Fibroblast of mammary gland (primary cell): ENCODE measurements around the gene IP6K3.

ENCODE experiments used
- DNase-seq: peaks from one replicate; pipeline ENCODE4 v3.0.0-alpha.2; 2010; ENCODE audit warnings: low read depth
- H3K4me3 ChIP-seq: 2 replicates; pipeline ENCODE4 v1.5.1; 2011; ENCODE audit warnings: low read depth, mild to moderate bottlenecking, low read length, moderate library complexity; ENCODE audit not compliant: control insufficient read depth
- CTCF ChIP-seq: conservative IDR thresholded peaks from 2 replicates; pipeline ENCODE4 v1.5.1; 2011; ENCODE audit warnings: low read depth, low read length, inconsistent platforms; ENCODE audit not compliant: control insufficient read depth, insufficient read depth

The IP6K3 gene

GRCh38 chr6:33688451-33689147 is 58.1 kb downstream of the IP6K3 start:
- H3K4me3 ChIP-seq: no peak overlapping the region
- no peak for TF ChIP-seq CTCF
- no peak for DNase-seq

- TF ChIP-seq CTCF: no peak
- no peak for DNase-seq
- H3K4me3 ChIP-seq: no peak overlapping the region
These were observed 58.7 kb downstream of the IP6K3 start for GRCh38 chr6:33688006-33688405.

- H3K4me3 ChIP-seq: no peak overlapping the region
- TF ChIP-seq CTCF: no peak
- no peak for DNase-seq
These were observed 59.4 kb downstream of the IP6K3 start for GRCh38 chr6:33686981-33687975.

- no peak for TF ChIP-seq CTCF
- no peak overlapping the region for H3K4me3 ChIP-seq
- DNase-seq: no peak
These were observed 60.3 kb downstream of the IP6K3 start for GRCh38 chr6:33686225-33686924.

- H3K4me3 ChIP-seq: no peak overlapping the region
- TF ChIP-seq CTCF: no peak
- no peak for DNase-seq
These were observed 61.1 kb downstream of the IP6K3 start for GRCh38 chr6:33685411-33686224.

- H3K4me3 ChIP-seq: no peak overlapping the region
- DNase-seq: no peak
These were observed 61.7 kb downstream of the IP6K3 start for GRCh38 chr6:33684983-33685382.

More at GRCh38 chr6:33684983-33685382, 61.7 kb downstream of the IP6K3 start:
- no peak for TF ChIP-seq CTCF
